ENCODE data around the gene TMEM238L. TPM values are rescaled to one million over a fixed set of nuclear protein-coding genes. Genes with fewer than 3 reads are reported as not detected.

The TMEM238L gene
- total and polyA plus RNA-seq, 2 of the 8 experiments (the other 6 are each of a cell fraction or from before 2014, with no cell fraction given): not detected

DNA sequence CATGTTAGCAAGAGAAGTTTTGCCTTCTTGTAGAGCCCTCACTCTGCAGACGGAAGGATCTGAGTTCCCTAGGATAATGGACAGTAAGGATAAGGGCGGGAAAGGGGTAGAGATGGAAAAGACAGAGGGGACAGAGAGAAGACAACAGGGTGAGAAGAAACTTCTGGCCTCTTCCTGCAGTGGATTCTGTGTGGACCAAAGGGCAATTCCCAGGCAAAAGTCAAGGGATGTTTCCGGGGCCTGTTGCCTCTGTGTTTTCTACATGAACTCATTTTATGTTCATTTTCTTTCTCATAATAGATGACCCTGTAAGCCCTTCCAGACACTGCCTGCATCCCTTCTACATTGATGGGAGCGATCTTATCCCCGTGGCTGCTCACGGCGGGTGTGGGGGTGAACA, 647 bp upstream of the TMEM238L start:
- Histone ChIP-seq H2BK12ac (ENCODE audit: low read depth, low read length) (no peak overlapping the region), H2AFZ (ENCODE audit: low read length) (no peak overlapping the region), H3K9ac (replicated peaks in 1 of 4; ENCODE audit: extremely low read depth in 1 of 4, low read depth in 3 of 4, low read length in 3 of 4) (no peak overlapping the region), H3K4ac (replicated peaks; ENCODE audit: insufficient read length, low read depth, low read length) (no peak overlapping the region), H3K79me2 (ENCODE audit: control insufficient read depth in 1 of 2, insufficient read depth in 2 of 2, low read length in 2 of 2) (no peaks in the 10 kb centered on the region), H3K27ac (ENCODE audit: low read depth, low read length) (no peak overlapping the region), H3K23ac (ENCODE audit: insufficient read length) (no peak overlapping the region), H3K79me1 (ENCODE audit: low read depth, low read length) (no peaks in the 10 kb centered on the region), H3K14ac (ENCODE audit: insufficient read length) (no peak overlapping the region), H3K56ac (replicated peaks; ENCODE audit: insufficient read length, low read depth, low read length) (no peak overlapping the region), H3K9me3 (ENCODE audit: insufficient read depth in 2 of 2, low read depth in 1 of 2, low read length in 1 of 2) (no peaks in the 10 kb centered on the region), H2BK5ac (ENCODE audit: low read depth, low read length) (no peak overlapping the region), H3K23me2 (ENCODE audit: low read depth, low read length) (no peaks in the 10 kb centered on the region), H4K8ac (ENCODE audit: extremely low read depth, insufficient read depth, low read length) (no peak overlapping the region), H3K4me3 (ENCODE audit: extremely low read depth in 1 of 4, insufficient read depth in 2 of 4, low read depth in 3 of 4, low read length in 4 of 4) (no peak overlapping the region), H2BK20ac (ENCODE audit: low read length) (no peak overlapping the region), H4K5ac (ENCODE audit: insufficient read length, low read depth, low read length) (no peak overlapping the region), H4K91ac (replicated peaks; ENCODE audit: insufficient read length, low read length) (no peak overlapping the region), H3K4me2 (ENCODE audit: insufficient read depth in 1 of 2, low read depth in 2 of 2, low read length in 2 of 2) (no peak overlapping the region), H3K36me3 (ENCODE audit: control insufficient read depth in 2 of 4, insufficient read depth in 4 of 4, low read length in 3 of 4) (no peaks in the 10 kb centered on the region), H3K27me3 (replicated peaks in 1 of 4; ENCODE audit: control insufficient read depth in 3 of 4, extremely low read depth in 1 of 4, insufficient read depth in 3 of 4, low read length in 3 of 4) (no peaks in the 10 kb centered on the region), H3K18ac (ENCODE audit: extremely low read depth, low read length) (no peak overlapping the region), H2BK15ac (ENCODE audit: low read length) (no peak overlapping the region), H2AK5ac (ENCODE audit: low read depth, low read length) (no peak overlapping the region), H3K4me1 (replicated peaks in 1 of 4; ENCODE audit: control insufficient read depth in 3 of 4, insufficient read depth in 4 of 4, low read length in 3 of 4) (peaks cover 0 to 4% (median 0%) of the 10 kb centered on the region in 4 experiments; a peak in 1 of 7 replicates), H2BK120ac (replicated peaks; ENCODE audit: low read depth, low read length) (no peak overlapping the region), H4K20me1 (replicated peaks in 1 of 2; ENCODE audit: control insufficient read depth in 1 of 2, insufficient read depth in 2 of 2, low read length in 2 of 2) (no peaks in the 10 kb centered on the region)
- ChIA-PET POLR2A (ENCODE audit: partially characterized antibody) (no interaction called here), CTCF (ENCODE audit: partially characterized antibody) (no interaction called here)
- WGBS, 2 experiments (ENCODE audit: extremely low coverage in 1 of 2, insufficient coverage in 1 of 2, insufficient read length in 1 of 2, insufficient replicate concordance in 2 of 2, low coverage in 1 of 2, low lambda C conversion rate in 2 of 2, missing lambda C conversion rate in 1 of 2): 93% methylated on average over 7 of the region's 7 CpGs; no CpG with 5 or more reads in 1 of the 2 experiments
- FAIRE-seq: no peak
- no peak for DNase-seq (ENCODE audit: low read depth in 1 of 2, low spot score in 2 of 2)
- TF ChIP-seq NRF1 (IDR thresholded peaks at IDR 0.05; ENCODE audit: low read depth, low read length): no peak
